Lung (tissue), 12 donors: ENCODE measurements around the gene AFAP1. TPM values are rescaled to one million over a fixed set of nuclear protein-coding genes. Genes with fewer than 3 reads are reported as not detected.
A peak's percentile ranks its signal among the peaks of the same experiment; 100 is the strongest.

ENCODE experiments used
- ATAC-seq: fragments of 200-7000 bp; cut with Tn5 transposase; one replicate; pipeline ENCODE4 v1.9.1; 2020; ENCODE audit warnings: moderate number of reproducible peaks; ENCODE audit not compliant: insufficient read depth, low FRiP score
- DNase-seq, 3 donors: peaks; one replicate each; pipeline ENCODE4 v3.0.0-alpha.2; 2013 to 2017
- H3K27ac ChIP-seq, 2 donors: one replicate each; pipeline ENCODE4 v1.5.1; 2013; ENCODE audit warnings: mild to moderate bottlenecking in 2 of 2, moderate library complexity in 2 of 2, control low read depth in 1 of 2, inconsistent platforms in 1 of 2, low read depth in 1 of 2, low read length in 1 of 2
- H3K27me3 ChIP-seq, 3 donors: one replicate each; pipeline ENCODE4 v1.5.1; 2013; ENCODE audit warnings: low read length in 2 of 3; ENCODE audit not compliant: control insufficient read depth in 3 of 3, insufficient read depth in 3 of 3
- H3K36me3 ChIP-seq, 4 donors: one replicate each; pipeline ENCODE4 v1.5.1; 2013; ENCODE audit warnings: low read length in 4 of 4, mild to moderate bottlenecking in 1 of 4, moderate library complexity in 1 of 4; ENCODE audit not compliant: control insufficient read depth in 4 of 4, insufficient read depth in 4 of 4
- H3K4me1 ChIP-seq, 5 donors: one replicate each; pipeline ENCODE4 v1.5.1; 2013; ENCODE audit warnings: low read length in 5 of 5, mild to moderate bottlenecking in 2 of 5, moderate library complexity in 1 of 5; ENCODE audit not compliant: control insufficient read depth in 5 of 5, insufficient read depth in 5 of 5
- H3K4me3 ChIP-seq: one replicate; pipeline ENCODE4 v1.5.1; 2013; ENCODE audit warnings: mild to moderate bottlenecking, control low read depth, moderate library complexity
- H3K9ac ChIP-seq, 2 donors: one replicate each; pipeline ENCODE4 v1.5.1; 2013; ENCODE audit warnings: low read length in 2 of 2, control low read depth in 1 of 2; ENCODE audit not compliant: insufficient read depth in 1 of 2
- H3K9me3 ChIP-seq, 4 donors: one replicate each; pipeline ENCODE4 v1.5.1; 2013; ENCODE audit warnings: low read length in 3 of 4, mild to moderate bottlenecking in 1 of 4, moderate library complexity in 1 of 4; ENCODE audit not compliant: control insufficient read depth in 4 of 4, insufficient read depth in 3 of 4
- WGBS, 2 donors: extraction: QIAGEN DNeasy Blood & Tissue Kit; methylation state at CpG; one replicate each; pipeline ENCODE4 v1.1.7; 2013; 5-methylcytosine and 5-hydroxymethylcytosine counted together
- polyA plus RNA-seq, 2 donors: library from polyadenylated mRNA; stranded (reverse); fragments of 200-250 nt; gene quantifications; one replicate each; pipeline ENCODE4 v1.2.1, GENCODE V29; 2013
- total RNA-seq, 2 donors: library from RNA; depleted of rRNA in 1 of 2; stranded (reverse); fragments of >200 nt in 1 of 2; gene quantifications; one replicate each; pipeline ENCODE4 v1.2.1, GENCODE V29; 2014 to 2021
- TF ChIP-seq, protein P1 (sequence below): IDR thresholded peaks from 2 replicates; pipeline ENCODE4 v1.5.1; 2012; ENCODE audit warnings: mild to moderate bottlenecking; ENCODE audit errors: control extremely low read depth, extremely low read depth
- donor health status: control.
- donor health status: control.
- donor health status: Bipolar disorder and iron deficiency.
- donor health status: healthy.
- donor health status: DM: yes; HTN: yes; CAD: no.

AFAP1 gene
- total and polyA plus RNA-seq, 4 donors: 5.3 to 34.1 (median 12.3) TPM

GRCh38 chr4:7960790-7961655, 21.4 kb upstream of the AFAP1 start:
- H3K36me3 ChIP-seq: no peaks in the 10 kb centered on the region
- H3K27ac ChIP-seq: peak overlapping the region in 1 of 2 donors; percentile 49
- H3K9ac ChIP-seq: no peak overlapping the region
- H3K4me3 ChIP-seq: no peak overlapping the region
- TF ChIP-seq, protein P1, sequence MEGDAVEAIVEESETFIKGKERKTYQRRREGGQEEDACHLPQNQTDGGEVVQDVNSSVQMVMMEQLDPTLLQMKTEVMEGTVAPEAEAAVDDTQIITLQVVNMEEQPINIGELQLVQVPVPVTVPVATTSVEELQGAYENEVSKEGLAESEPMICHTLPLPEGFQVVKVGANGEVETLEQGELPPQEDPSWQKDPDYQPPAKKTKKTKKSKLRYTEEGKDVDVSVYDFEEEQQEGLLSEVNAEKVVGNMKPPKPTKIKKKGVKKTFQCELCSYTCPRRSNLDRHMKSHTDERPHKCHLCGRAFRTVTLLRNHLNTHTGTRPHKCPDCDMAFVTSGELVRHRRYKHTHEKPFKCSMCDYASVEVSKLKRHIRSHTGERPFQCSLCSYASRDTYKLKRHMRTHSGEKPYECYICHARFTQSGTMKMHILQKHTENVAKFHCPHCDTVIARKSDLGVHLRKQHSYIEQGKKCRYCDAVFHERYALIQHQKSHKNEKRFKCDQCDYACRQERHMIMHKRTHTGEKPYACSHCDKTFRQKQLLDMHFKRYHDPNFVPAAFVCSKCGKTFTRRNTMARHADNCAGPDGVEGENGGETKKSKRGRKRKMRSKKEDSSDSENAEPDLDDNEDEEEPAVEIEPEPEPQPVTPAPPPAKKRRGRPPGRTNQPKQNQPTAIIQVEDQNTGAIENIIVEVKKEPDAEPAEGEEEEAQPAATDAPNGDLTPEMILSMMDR: no peak
- H3K27me3 ChIP-seq: no peaks in the 10 kb centered on the region
- DNase-seq (peak; percentile 78 to 98 (median 95)), ATAC-seq (peak; percentile 8)
- peaks cover 0 to 44% (median 18%) of the 10 kb centered on the region in 5 donors for H3K4me1 ChIP-seq
- H3K9me3 ChIP-seq: no peaks in the 10 kb centered on the region
- WGBS, 2 donors: 34 to 40% methylated on average over 19 of the region's 19 CpGs

GRCh38 chr4:7960017-7960789, 20.5 kb upstream of the AFAP1 start:
- H3K9me3 ChIP-seq: no peaks in the 10 kb centered on the region
- TF ChIP-seq, protein P1: no peak
- no peak for ATAC-seq
- H3K27me3 ChIP-seq: no peaks in the 10 kb centered on the region
- H3K4me1 ChIP-seq: peaks cover 0 to 37% (median 18%) of the 10 kb centered on the region in 5 donors
- H3K4me3 ChIP-seq: no peak overlapping the region
- H3K27ac ChIP-seq: peak overlapping the region in 1 of 2 donors; percentile 49
- DNase-seq: no peak
- 77% methylated on average over 11 of the region's 11 CpGs for WGBS, 2 donors
- no peak overlapping the region for H3K9ac ChIP-seq
- no peaks in the 10 kb centered on the region for H3K36me3 ChIP-seq

DNA sequence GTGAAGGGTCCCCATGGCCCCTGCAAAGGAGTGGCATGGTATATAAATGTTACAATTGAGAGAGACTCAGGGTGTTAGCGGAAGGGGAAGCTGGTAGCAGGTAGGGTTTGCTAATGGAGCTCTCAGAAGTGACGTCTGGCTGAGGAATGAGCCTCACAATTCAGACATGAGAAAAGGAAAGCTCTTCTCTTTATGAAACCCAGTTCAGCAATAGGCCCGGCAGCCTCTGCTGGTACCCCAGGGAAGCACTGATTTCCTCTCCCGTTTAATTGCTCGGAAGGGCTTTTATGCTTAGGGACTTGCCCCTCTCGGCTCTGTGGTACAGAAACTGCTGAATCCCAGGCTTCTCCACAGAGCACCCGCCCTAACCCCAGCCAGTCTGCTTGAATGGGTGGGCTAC, 19.4 kb upstream of the AFAP1 start:
- ATAC-seq (no peak), DNase-seq (no peak)
- no peaks in the 10 kb centered on the region for H3K27me3 ChIP-seq
- no peak overlapping the region for H3K9ac ChIP-seq
- WGBS, 2 donors: 74 to 83% methylated on average over 7 of the region's 7 CpGs
- peaks cover 0 to 30% (median 13%) of the 10 kb centered on the region in 5 donors for H3K4me1 ChIP-seq
- no peaks in the 10 kb centered on the region for H3K9me3 ChIP-seq
- no peak overlapping the region for H3K27ac ChIP-seq
- H3K36me3 ChIP-seq: no peaks in the 10 kb centered on the region
- TF ChIP-seq, protein P1: no peak
- no peak overlapping the region for H3K4me3 ChIP-seq
